Activated CD8-positive, alpha-beta memory T cell treated with anti-CD3 and anti-CD28 coated beads for 36 hours (primary cell): ENCODE measurements around the gene CFAP92. TPM values are rescaled to one million over a fixed set of nuclear protein-coding genes. Genes with fewer than 3 reads are reported as not detected.

Experiments used
- CTCF ChIA-PET: fragments of 350-600 bp; sonication (Branson Sonifier 250); formaldehyde crosslinking; loops from one replicate; lab custom pipeline; 2021; ENCODE audit warnings: antibody characterized with exemption; lab: Charles Lee
- POLR2A ChIA-PET: fragments of 350-600 bp; sonication (Branson Sonifier 250); formaldehyde crosslinking; loops from one replicate; lab custom pipeline; 2021; ENCODE audit warnings: antibody characterized with exemption; lab: Charles Lee
- total RNA-seq, 2 experiments: library from RNA; stranded (reverse); gene quantifications; one replicate each; pipeline ENCODE4 v1.2.3, GENCODE V29; 2021

CFAP92 gene
- total RNA-seq, 2 experiments from 2014 or later, result 0.06 to 0.11 TPM

DNA sequence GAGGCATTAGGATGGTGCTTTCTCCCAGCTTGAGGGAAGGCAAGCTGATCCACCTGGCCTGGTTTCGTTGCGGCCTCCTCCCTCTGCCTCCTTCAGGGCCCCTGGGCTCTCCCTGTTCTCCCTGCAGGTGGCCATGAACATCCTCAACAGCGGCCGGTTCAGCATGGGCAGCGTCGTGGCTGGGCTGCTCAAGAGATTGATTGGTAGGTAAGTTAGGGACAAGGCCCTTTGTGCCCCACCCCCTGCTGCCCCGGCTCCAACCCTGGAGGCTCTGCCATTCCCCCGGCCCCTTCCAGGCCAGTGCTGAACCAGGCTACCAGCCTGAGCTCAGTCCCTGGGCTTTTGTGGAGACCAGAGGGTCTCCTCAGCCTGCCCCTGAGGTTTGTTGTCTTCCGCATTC lies 91.5 kb downstream of the CFAP92 start:
- CTCF ChIA-PET, result no interaction called here
- POLR2A ChIA-PET, result no interaction called here

DNA sequence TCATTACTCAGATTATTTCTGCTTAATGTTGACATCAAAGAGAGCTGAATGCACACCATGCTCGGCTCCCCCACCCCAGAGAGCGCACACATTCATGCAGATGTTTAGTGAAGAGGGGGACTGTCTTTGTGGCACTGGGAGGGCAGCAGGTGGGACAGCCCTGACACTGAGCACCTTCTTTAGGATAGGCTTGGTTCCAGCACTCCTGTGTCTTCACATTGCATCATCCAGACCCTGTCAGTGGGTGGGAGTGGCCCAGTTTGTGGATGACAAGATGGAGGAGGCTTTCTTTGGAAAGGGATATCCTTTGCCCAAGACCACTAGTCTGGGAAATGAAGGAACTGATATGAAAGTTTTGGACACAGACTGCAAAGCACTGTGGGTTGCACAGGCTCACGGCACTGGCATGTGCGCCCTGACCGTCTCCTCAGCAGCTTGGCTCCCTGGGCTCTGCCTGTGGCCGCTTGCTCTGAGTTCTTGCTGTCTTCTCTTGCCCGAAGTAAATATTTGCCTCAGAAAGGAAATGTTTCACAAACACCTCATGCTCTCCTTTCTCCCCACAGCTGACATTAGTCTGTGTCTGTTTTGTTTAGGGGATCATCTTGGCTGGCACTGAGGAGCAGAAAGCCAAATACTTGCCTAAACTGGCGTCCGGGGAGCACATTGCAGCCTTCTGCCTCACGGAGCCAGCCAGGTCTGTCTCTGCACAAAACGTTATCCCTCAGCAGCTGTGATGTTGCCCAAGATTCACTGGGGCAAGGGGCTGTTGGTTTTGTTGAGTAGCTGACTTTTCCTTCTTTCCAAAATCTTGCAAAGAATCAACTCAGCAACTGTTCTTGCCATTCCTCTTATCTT lies 97.8 kb downstream of the CFAP92 start:
- CTCF ChIA-PET, result no interaction called here
- POLR2A ChIA-PET, result no interaction called here

DNA sequence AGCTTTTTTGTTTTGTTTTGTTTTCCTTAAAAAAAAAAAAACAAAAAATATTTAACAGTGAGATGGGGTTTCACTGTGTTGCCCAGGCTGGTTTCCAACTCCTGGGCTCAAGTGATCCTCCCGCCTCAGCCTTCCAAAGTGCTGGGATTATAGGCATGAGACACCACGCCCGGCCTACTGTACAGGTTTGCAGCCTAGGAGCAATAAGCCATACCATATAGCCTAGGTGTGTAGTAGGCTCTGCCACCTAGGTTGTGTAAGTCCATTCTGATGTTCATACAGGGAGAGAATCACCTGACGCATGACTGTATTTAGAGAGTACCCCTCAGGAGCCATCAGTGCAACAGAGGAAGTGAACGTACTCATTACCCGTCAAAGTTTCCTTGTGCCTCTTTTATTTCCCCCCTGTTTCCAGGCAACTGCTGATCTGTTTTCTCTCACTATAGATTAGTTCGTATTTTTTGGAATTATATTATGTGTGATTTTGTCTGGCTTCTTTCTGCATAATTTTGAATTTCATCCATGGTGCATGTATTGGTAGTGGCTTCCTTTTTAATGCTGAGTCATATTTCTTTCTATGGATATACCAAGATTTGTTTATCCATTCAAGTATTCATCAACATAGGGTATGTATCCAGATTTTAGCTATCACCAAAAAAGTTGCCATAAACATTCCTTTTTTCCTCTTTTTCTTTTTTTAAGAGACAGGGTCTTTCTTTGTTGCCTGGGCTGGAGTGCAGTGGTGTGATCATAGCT lies 104.6 kb downstream of the CFAP92 start:
- CTCF ChIA-PET, result interaction anchor here (0.6 kb wide), 1 partner anchor 192 kb away, joined by 3 read pairs; no protein-coding TSS in a partner anchor
- POLR2A ChIA-PET, result no interaction called here

DNA sequence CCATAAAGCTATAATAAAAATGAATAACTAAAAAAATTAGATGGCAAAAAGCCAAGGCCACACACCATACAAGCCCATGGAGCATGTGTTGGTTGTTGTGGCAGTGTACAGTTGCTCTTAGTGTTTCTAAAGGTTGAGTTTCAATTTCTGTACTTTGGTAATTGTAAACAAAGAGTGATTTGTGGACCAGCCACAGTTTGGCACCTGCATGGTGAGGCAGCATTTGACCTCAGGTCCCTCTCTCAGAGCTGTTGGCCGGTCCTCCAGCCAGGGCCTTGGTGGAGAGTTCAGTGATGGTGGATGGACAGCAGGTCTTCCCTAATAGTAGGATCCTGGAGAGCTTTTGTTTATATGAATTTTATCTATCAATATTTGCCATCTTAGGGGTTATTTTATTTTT lies 108.9 kb downstream of the CFAP92 start:
- ChIA-PET POLR2A (no interaction called here), CTCF (no interaction called here)

DNA sequence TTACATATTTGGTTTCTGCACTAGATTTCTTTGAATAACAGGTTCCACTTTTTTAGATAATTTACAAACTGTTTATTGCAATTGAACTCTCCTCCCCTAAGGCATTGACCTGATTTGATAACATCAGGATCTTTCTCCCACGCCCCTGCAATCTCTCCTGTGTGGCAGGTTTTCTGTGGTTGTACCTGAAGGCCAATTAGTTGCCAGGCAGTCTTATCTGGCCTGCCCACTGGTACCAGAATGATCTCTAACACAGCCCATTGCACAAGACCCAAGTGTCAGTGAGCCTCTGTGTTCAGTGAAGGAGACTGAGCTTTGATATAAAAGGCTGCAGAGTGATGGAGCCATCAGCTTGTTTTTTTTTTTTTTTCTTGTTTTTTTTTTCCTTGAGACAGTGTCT lies 111.2 kb downstream of the CFAP92 start:
- ChIA-PET POLR2A (no interaction called here), CTCF (no interaction called here)

DNA sequence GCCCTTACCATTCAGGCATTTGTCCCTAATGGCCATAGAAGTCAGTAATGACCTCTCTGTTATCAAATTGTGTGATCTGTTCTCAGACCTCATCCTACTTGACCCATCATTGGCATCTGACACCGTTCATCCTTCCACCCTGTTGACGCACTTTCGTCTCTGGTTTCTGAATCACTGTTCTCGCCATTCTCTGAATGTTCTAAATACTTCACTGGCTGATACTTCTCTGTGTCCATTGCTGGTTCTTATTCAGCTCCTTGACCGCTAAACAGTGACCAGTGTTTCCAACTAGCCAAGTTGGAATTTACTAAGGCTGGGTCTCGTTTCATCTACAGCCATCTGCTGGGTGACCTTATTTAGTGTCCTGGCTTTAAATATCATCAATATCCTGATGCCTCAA lies 112.3 kb downstream of the CFAP92 start:
- ChIA-PET CTCF (no interaction called here), POLR2A (no interaction called here)

DNA sequence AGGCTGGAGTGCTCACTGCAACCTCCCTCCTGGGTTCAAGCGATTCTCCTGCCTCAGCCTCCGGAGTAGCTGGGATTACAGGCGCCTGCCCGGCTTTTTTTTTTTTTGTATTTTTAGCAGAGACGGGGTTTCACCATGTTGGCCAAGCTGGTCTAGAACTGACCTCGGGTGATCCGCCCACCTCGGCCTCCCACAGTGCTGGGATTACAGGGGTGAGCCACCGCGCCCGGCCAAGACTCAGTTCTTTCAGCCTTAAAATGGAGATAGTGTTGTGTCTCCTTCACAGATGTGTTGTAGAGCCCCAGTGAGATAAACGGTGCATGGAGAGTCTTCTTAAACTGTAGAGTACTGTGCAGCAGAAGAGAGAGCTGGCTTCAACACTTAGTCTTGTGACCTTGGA lies 113.4 kb downstream of the CFAP92 start:
- ChIA-PET CTCF (interaction anchor here (1.0 kb wide), 1 partner anchor 71 kb away, joined by 3 read pairs; no protein-coding TSS in a partner anchor), POLR2A (interaction anchor here (0.7 to 2.2 kb wide), 2 partner anchors 248 to 436 kb away, joined by 3 to 6 read pairs; a partner anchor contains a TSS)

DNA sequence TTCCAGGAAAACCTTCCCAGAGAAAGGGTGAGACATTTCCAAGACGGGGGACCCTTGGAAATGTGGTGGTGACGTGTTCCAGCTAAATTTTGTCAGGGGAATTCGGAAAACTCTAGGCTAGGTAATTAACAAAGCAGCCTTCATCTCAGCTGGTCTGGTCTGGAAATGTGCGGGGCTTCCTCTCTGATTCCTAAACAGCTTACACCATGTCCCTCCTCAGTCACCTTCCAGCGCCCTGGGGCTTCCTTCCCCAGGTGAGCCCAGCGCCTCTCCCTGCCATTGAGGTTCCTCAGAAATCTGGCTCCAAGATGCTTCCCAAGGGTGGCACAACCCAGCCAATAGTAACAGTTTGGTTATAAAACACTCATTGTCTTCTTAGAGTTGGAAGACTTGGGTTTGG lies 113.9 kb downstream of the CFAP92 start:
- POLR2A ChIA-PET, result interaction anchor here (1.5 to 2.2 kb wide), 2 partner anchors 230 to 436 kb away, joined by 5 to 6 read pairs; partner anchors contain the start of gene RPN1
- CTCF ChIA-PET, result interaction anchor here (1.0 to 2.1 kb wide), 3 partner anchors 9 to 85 kb away, joined by 3 to 9 read pairs (median 3); no protein-coding TSS in a partner anchor

DNA sequence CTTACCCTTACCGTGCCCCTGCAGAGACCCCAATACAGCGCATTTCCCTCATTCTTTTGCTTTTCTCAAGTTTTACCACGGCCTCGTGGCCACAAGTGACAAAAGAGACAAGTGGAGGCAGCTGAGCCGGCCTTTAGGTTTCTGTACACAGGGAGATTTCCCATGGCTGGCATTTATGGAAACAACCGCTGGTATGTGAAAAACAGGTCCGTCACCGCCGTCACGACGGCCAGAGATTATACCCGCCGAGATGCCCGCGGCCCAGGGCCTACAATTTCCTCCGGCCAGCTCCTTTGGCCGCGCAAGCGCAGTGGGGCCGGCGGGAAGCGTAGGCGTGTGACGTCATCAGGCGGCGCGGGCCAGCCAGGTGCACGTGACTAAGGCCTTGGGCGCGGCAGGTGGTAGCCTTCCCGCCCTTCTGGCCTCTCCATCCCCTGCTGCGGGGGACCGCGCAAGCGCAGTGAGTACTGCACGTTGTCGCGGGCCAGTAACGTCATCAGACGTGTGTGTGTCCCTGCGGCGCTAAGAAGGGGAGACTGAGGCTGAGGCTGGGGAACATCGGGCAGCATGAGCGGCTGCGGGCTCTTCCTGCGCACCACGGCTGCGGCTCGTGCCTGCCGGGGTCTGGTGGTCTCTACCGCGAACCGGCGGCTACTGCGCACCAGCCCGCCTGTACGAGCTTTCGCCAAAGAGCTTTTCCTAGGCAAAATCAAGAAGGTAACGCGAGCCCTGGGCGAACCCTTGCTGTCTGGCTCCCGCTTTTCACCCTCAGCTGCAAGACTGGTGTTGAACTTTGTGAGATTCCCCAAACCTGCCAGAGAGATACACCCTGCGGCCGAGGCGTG lies 114.5 kb downstream of the CFAP92 start, which contains the start of gene ACAD9:
Gene ACAD9, plus strand, starts transcription at position 496 of the 845 bp plus-strand sequence. Its CDS starts 72 bp downstream, at position 568.
- CTCF ChIA-PET, result interaction anchor here (0.7 to 2.1 kb wide), 8 partner anchors 8 to 228 kb away, joined by 3 to 9 read pairs (median 3); no protein-coding TSS in a partner anchor

DNA sequence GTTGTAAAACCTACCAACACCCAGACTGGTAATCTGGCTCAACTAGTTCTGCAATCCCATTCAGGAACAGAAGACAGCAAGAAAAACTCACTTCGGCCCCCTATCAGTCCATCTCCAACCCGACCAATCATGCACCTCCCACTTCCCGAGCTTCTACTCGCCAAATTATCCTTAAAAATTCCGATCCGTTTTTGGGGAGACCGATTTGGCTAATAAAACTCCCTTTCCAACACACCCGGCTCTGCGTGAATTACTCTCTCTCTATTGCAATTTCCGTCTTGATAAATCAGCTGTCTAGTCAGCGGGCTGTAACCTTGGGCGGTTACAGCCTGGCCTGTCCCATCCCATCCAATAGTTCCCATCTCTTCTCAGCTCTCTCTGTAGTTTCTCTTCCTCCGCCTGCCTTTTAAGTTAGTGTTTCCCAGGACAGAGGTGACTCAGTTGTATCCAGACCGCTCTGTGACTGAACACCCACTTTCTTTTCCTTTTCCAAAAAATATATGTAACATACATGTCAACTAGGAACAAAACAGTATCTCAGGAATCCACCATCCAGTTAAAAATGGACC lies 115.2 kb downstream of the CFAP92 start:
- POLR2A ChIA-PET, result interaction anchor here (0.7 to 2.2 kb wide), 8 partner anchors 12 to 438 kb away, joined by 3 to 6 read pairs (median 4); partner anchors contain the start of gene RPN1

More for the DNA sequence above, 114.5 kb downstream of the CFAP92 start, which contains the start of gene ACAD9:
- POLR2A ChIA-PET, result interaction anchor here (0.7 to 2.2 kb wide), 7 partner anchors 13 to 437 kb away, joined by 3 to 6 read pairs (median 5); partner anchors contain the start of gene RPN1

DNA sequence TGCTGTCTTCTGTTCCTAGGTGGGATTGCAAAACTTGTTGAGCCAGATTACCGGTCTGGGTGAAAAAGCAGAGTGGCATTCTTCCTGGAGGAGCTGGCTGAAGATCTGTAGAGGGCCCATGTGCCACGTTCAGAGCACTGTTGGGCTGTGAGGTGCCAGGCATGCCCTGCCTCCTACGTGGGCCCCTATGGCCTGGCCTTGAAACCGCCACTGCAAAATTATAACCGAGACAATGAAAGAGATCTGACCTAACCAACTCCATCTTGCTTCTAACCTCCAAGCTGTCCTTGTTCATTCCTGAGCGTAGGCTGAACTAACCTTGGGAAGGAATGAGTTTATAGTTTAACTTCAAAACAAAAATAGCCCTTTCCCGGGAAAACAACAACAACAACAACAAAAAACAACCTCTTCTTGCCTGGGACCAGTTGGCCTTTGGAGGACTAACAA lies 115.8 kb downstream of the CFAP92 start:
- ChIA-PET POLR2A (interaction anchor here (0.6 to 2.2 kb wide), 7 partner anchors 14 to 438 kb away, joined by 3 to 6 read pairs (median 5); a partner anchor contains a TSS), CTCF (interaction anchor here (0.5 to 2.1 kb wide), 8 partner anchors 31 to 784 kb away, joined by 3 to 9 read pairs (median 3); no protein-coding TSS in a partner anchor)

More for the DNA sequence above, 115.2 kb downstream of the CFAP92 start:
- CTCF ChIA-PET, result interaction anchor here (0.5 to 2.1 kb wide), 11 partner anchors 8 to 785 kb away, joined by 3 to 9 read pairs (median 3); no protein-coding TSS in a partner anchor

DNA sequence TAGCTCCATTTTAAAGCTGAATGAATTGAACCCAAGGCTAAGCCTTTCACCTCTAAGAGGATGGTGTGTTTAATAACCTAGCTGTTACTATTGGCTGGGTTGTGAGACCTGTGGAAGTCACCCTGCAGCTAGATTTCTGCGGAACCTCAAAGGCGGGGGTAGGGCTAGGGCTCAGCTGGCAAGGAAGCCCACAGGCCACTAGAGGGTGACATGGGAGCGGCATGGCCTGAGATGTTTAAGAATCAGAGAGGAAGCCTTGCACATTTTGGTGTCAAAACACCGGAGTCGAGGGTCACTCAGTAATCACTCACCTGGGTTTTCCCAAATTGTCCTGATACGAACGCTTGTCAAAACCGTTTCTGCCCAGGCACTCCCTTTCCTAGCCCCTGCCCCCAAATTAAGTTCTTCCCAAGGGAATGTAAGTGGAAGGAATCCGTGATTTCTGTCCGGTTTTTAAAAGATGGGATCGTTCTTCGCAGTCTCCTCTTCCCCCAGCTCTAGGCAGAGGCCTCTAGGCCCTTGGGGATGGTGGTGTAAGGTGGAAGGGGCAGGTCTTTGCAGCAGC lies 118.2 kb downstream of the CFAP92 start:
- POLR2A ChIA-PET, result no interaction called here

DNA sequence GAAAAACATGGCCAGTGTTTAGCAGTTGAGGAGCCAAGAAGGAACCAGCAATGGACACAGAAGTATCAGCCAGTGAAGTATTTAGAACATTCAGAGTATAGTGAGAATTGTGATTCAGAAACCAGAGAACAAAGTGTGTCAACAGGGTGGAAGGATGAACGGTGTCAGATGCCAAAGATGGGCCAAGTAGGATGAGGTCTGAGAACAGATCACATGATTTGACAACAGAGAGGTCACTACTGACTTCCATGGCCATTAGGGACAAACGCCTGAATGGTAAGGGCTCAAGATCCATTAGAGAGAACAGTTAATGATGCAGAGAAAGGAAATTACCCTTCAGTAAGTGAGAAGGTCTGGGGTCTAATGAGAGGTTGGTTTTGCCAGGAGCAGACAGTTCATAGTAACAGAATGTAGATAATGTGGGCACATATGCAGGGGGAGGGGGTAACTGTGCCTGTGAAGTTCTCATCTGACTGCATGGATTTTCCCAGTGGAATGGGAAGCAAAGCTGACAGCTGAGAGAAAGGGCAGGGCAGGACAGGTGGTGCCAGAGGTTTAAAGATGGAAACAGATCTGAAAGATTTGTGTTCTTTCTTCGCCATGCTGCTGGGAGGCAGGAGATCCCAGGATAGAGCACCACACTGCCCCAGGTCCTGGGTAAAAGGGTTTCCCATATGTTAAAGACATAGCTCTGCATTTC lies 119.2 kb downstream of the CFAP92 start:
- POLR2A ChIA-PET, result no interaction called here
- CTCF ChIA-PET, result interaction anchor here (0.9 to 1.0 kb wide), 3 partner anchors 91 to 257 kb away, joined by 3 to 5 read pairs (median 3); no protein-coding TSS in a partner anchor

More for the DNA sequence above, 118.2 kb downstream of the CFAP92 start:
- CTCF ChIA-PET, result interaction anchor here (0.9 to 1.0 kb wide), 4 partner anchors 56 to 258 kb away, joined by 3 to 5 read pairs (median 4); no protein-coding TSS in a partner anchor

DNA sequence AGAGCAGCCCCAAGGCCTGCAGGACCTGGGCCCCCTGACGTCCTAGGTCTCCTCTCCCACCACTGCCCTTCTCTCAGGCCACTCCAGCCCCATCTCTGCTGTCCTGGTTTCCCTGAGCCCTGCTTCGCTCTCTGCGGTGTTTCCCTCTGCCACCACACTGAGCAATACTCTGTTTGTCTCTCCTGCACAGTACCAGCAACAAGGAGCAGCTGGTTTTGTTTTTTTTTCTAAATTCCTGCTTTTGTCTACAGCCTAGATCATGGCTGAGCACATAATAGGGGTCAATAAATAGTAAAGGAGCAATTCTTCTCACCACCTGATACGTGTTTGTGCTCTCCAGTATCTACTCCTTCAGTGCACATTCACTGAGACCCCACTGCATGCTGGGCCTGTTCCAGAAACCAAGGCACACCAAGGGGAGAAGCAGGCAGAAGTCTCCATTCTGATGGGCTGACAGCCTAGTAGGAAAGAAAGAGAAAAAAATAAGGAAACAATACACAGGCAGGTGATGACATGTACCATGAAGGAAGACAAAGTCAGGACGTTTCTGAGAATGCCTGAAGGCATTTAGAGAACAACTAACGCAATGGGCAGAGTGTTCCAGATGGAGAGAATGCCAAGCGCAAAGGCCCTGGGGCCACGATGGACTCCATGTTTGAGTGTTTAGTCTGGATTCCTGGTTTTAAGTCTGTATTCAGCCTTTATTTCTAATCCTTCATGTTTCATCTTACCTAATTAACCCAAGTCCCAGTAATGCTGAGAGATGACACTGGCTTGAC lies 120.4 kb downstream of the CFAP92 start:
- CTCF ChIA-PET, result no interaction called here
- POLR2A ChIA-PET, result no interaction called here

DNA sequence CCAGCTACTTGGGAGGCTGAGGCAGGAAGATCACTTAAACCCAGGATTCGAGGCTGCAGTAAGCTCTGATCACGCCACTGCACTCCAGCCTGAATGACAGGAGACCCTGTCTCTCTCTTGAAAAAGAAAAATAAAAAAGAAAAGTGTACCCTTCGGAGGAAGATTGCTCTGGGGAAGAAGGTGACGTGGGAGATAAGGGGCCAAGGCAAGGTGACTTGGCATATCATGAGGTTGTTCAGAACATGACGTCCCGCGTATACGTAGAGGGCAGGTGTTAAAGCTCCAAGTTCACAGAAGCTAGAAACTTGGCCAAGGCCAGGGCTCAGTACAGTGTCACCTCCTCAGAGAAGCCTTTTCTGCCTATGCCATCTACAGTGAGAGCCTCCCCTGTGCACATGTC lies 121.1 kb downstream of the CFAP92 start:
- POLR2A ChIA-PET, result no interaction called here
- CTCF ChIA-PET, result no interaction called here

DNA sequence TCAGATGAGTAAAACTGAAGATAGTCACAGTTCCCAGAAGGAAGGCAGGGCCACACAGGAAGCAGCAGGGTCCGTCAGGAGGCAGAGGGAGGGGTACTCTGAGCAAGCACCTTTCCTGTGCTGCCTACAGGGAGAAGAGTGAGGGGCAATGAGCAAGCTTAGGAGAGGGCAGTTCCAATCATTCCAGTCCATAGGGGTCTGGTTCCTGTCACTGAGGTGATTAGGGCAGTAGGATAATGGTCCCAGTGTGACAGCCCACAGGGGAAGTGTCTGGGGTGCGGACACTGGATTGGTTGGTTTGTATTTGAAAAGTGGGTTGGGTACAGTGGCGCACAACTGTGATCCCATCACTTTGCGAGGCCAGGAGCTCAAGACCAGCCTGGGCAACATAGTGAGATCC lies 121.6 kb downstream of the CFAP92 start:
- ChIA-PET CTCF (no interaction called here), POLR2A (no interaction called here)
